Astrocyte (in vitro differentiated cells and primary cell): ENCODE data around the gene TMEM200C. TPM values are rescaled to one million over a fixed set of nuclear protein-coding genes. Genes with fewer than 3 reads are reported as not detected.

Experiments
- DNase-seq: peaks from one replicate; pipeline ENCODE4 v3.0.0-alpha.2; 2010; ENCODE audit warnings: low read depth
- FAIRE-seq: peaks from 2 replicates; lab custom pipeline; 2011; peaks lifted over from hg19 to GRCh38; lab: Jason Lieb, UNC
- H2AFZ ChIP-seq: 2 replicates; pipeline ENCODE4 v1.6.0; 2012; ENCODE audit warnings: low read depth, low read length, inconsistent platforms
- H3K27ac ChIP-seq: 2 replicates; pipeline ENCODE4 v1.5.1; 2011; ENCODE audit warnings: low read depth, low read length, inconsistent platforms
- H3K27me3 ChIP-seq: 2 replicates; pipeline ENCODE4 v1.6.0; 2011; ENCODE audit warnings: low read length, inconsistent platforms; ENCODE audit not compliant: insufficient read depth
- H3K36me3 ChIP-seq: 2 replicates; pipeline ENCODE4 v1.5.1; 2011; ENCODE audit warnings: low read length, inconsistent platforms; ENCODE audit not compliant: insufficient read depth
- H3K4me1 ChIP-seq: 2 replicates; pipeline ENCODE4 v1.5.1; 2011; ENCODE audit warnings: low read length, inconsistent platforms; ENCODE audit not compliant: insufficient read depth
- H3K4me2 ChIP-seq: 2 replicates; pipeline ENCODE4 v1.6.0; 2012; ENCODE audit warnings: low read length, inconsistent platforms
- H3K4me3 ChIP-seq: 2 replicates; pipeline ENCODE4 v1.5.1; 2011; ENCODE audit warnings: low read depth, mild to moderate bottlenecking, low read length, inconsistent platforms; ENCODE audit not compliant: insufficient read depth
- H3K79me2 ChIP-seq: 2 replicates; pipeline ENCODE4 v1.6.0; 2012; ENCODE audit warnings: mild to moderate bottlenecking, low read length, inconsistent platforms; ENCODE audit not compliant: insufficient read depth
- H3K9ac ChIP-seq: 2 replicates; pipeline ENCODE4 v1.6.0; 2012; ENCODE audit warnings: mild to moderate bottlenecking, low read length, inconsistent platforms
- H3K9me3 ChIP-seq: 2 replicates; pipeline ENCODE4 v1.5.1; 2012; ENCODE audit warnings: low read depth, mild to moderate bottlenecking, low read length, inconsistent platforms; ENCODE audit not compliant: insufficient read depth
- H4K20me1 ChIP-seq: 2 replicates; pipeline ENCODE4 v1.6.0; 2012; ENCODE audit warnings: low read length, inconsistent platforms; ENCODE audit not compliant: insufficient read depth
- H3K27ac Mint-ChIP-seq: one replicate; pipeline ENCODE4 v1.8.0; 2021; ENCODE audit warnings: mild to moderate bottlenecking, mixed read lengths; ENCODE audit not compliant: unreplicated experiment
- H3K27me3 Mint-ChIP-seq: one replicate; pipeline ENCODE4 v1.8.0; 2021; ENCODE audit warnings: low read depth, mixed read lengths; ENCODE audit not compliant: unreplicated experiment
- H3K36me3 Mint-ChIP-seq: one replicate; pipeline ENCODE4 v1.8.0; 2021; ENCODE audit warnings: low read depth, mixed read lengths; ENCODE audit not compliant: unreplicated experiment
- H3K4me1 Mint-ChIP-seq: one replicate; pipeline ENCODE4 v1.8.0; 2021; ENCODE audit warnings: low read depth, mixed read lengths; ENCODE audit not compliant: unreplicated experiment
- H3K4me3 Mint-ChIP-seq: one replicate; pipeline ENCODE4 v1.8.0; 2021; ENCODE audit warnings: mild to moderate bottlenecking, moderate library complexity, mixed read lengths; ENCODE audit not compliant: unreplicated experiment
- H3K9me3 Mint-ChIP-seq: one replicate; pipeline ENCODE4 v1.8.0; 2021; ENCODE audit warnings: mild to moderate bottlenecking, mixed read lengths; ENCODE audit not compliant: unreplicated experiment
- CTCF ChIP-seq: IDR thresholded peaks from 2 replicates; pipeline ENCODE4 v1.5.1; 2011; ENCODE audit warnings: low read depth, mild to moderate bottlenecking, inconsistent platforms, low read length, moderate library complexity; ENCODE audit not compliant: insufficient read depth
- EZH2 ChIP-seq: IDR thresholded peaks from 2 replicates; pipeline ENCODE4 v1.6.1; 2012; ENCODE audit warnings: mild to moderate bottlenecking, low read length, inconsistent platforms; ENCODE audit not compliant: insufficient read depth
- total RNA-seq: library from RNA; stranded (reverse); gene quantifications from 2 replicates; pipeline ENCODE4 v1.2.1, GENCODE V29; 2021

The TMEM200C gene
- total RNA-seq, 1 donor from 2014 or later, result 11.3 TPM

DNA sequence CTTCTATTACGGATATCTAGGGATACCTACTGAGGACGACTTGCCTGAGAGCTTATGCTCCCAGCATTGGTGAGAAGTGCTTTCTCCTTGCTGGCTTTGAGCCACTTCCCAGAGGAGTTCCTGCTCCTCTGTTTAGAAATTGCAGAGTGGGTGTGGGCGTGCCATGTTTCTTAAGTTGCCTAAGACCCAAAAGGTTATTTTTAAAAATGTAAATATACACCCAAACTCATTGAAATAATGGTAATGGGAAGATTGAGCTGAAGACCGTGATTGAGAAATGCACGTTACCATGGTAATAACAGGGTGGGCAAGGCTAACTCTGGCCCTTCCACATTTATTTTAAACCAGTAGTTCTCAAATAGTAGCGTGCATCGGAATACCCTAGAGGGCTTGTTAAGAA, 17.2 kb upstream of the TMEM200C start:
- Histone ChIP-seq H3K27ac (no peak overlapping the region), H3K36me3 (no peaks in the 10 kb centered on the region), H3K9me3 (no peaks in the 10 kb centered on the region), H4K20me1 (no peaks in the 10 kb centered on the region), H3K79me2 (no peaks in the 10 kb centered on the region), H2AFZ (no peak overlapping the region), H3K4me1 (no peaks in the 10 kb centered on the region), H3K4me3 (no peak overlapping the region), H3K27me3 (no peaks in the 10 kb centered on the region), H3K4me2 (no peak overlapping the region), H3K9ac (no peak overlapping the region)
- TF ChIP-seq EZH2 (no peak), CTCF (no peak)
- H3K27me3 Mint-ChIP-seq, result no peaks in the 10 kb centered on the region
- peaks cover 16% of the 10 kb centered on the region for H3K4me1 Mint-ChIP-seq
- no peaks in the 10 kb centered on the region for H3K9me3 Mint-ChIP-seq
- FAIRE-seq (no peak), DNase-seq (no peak)
- H3K27ac Mint-ChIP-seq, result no peak overlapping the region
- H3K36me3 Mint-ChIP-seq, result peaks cover 2% of the 10 kb centered on the region
- H3K4me3 Mint-ChIP-seq, result no peak overlapping the region

GRCh38 chr18:5909125-5909524, 13.8 kb upstream of the TMEM200C start:
- no peak overlapping the region for H2AFZ ChIP-seq
- DNase-seq (peak; percentile 4), FAIRE-seq (no peak)
- H3K4me1 Mint-ChIP-seq, result peaks cover 12% of the 10 kb centered on the region
- no peak overlapping the region for H3K9ac ChIP-seq
- no peak overlapping the region for H3K27ac ChIP-seq
- H3K27ac Mint-ChIP-seq, result peak overlapping the region; percentile 44
- peaks cover 2% of the 10 kb centered on the region for H3K36me3 Mint-ChIP-seq
- no peaks in the 10 kb centered on the region for H4K20me1 ChIP-seq
- H3K4me3 Mint-ChIP-seq, result no peak overlapping the region
- H3K27me3 Mint-ChIP-seq, result no peaks in the 10 kb centered on the region
- no peak for TF ChIP-seq CTCF
- TF ChIP-seq EZH2, result no peak
- H3K27me3 ChIP-seq, result no peaks in the 10 kb centered on the region
- H3K36me3 ChIP-seq, result no peaks in the 10 kb centered on the region
- no peaks in the 10 kb centered on the region for H3K9me3 Mint-ChIP-seq
- H3K4me3 ChIP-seq, result no peak overlapping the region
- H3K4me1 ChIP-seq, result no peaks in the 10 kb centered on the region
- no peaks in the 10 kb centered on the region for H3K79me2 ChIP-seq
- no peak overlapping the region for H3K4me2 ChIP-seq
- H3K9me3 ChIP-seq, result no peaks in the 10 kb centered on the region

DNA sequence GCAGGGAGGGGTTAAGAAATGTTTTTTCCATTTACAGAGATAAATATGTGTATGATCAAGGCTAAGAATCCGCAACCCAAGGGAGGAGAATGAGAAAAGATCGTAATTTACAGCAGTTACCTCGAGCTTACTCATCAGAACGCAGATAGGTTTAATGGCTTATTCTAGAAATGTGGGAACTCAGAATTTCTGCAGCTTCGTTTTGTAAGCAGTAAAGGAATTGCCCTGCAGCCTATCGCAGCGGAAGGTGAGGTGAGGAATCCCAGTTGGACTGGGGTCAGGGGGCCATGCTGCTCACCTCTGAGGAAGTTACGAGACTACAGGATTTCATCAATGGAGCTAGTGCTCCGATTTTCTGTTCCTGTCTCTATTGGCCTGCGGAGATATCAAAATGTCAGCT, 8.1 kb upstream of the TMEM200C start:
- H3K36me3 Mint-ChIP-seq, result no peaks in the 10 kb centered on the region
- DNase-seq (no peak), FAIRE-seq (no peak)
- Histone ChIP-seq H3K9ac (no peak overlapping the region), H3K4me1 (peaks cover 5% of the 10 kb centered on the region), H3K27me3 (no peaks in the 10 kb centered on the region), H3K4me2 (no peak overlapping the region), H3K27ac (no peak overlapping the region), H3K4me3 (no peak overlapping the region), H4K20me1 (no peaks in the 10 kb centered on the region), H3K36me3 (no peaks in the 10 kb centered on the region), H2AFZ (no peak overlapping the region), H3K79me2 (no peaks in the 10 kb centered on the region), H3K9me3 (no peaks in the 10 kb centered on the region)
- H3K27me3 Mint-ChIP-seq, result no peaks in the 10 kb centered on the region
- H3K9me3 Mint-ChIP-seq, result no peaks in the 10 kb centered on the region
- no peak overlapping the region for H3K27ac Mint-ChIP-seq
- no peak for TF ChIP-seq EZH2
- TF ChIP-seq CTCF, result no peak
- peaks cover 19% of the 10 kb centered on the region for H3K4me1 Mint-ChIP-seq
- H3K4me3 Mint-ChIP-seq, result no peak overlapping the region
